Endothelial cell (in vitro differentiated cells): ENCODE results near the gene GSTT4. TPM values are rescaled to one million over a fixed set of nuclear protein-coding genes. Genes with fewer than 3 reads are reported as not detected.
A peak's percentile ranks its signal among the peaks of the same experiment; 100 is the strongest.

Source experiments
- DNase-seq: peaks from one replicate; pipeline ENCODE4 v3.0.0; 2021; ENCODE audit warnings: low spot score
- H3K27ac Mint-ChIP-seq: one replicate; pipeline ENCODE4 v1.8.0; 2021; ENCODE audit warnings: mixed read lengths, inconsistent platforms; ENCODE audit not compliant: unreplicated experiment
- H3K27me3 Mint-ChIP-seq: one replicate; pipeline ENCODE4 v1.8.0; 2021; ENCODE audit warnings: mild to moderate bottlenecking, moderate library complexity, mixed read lengths, inconsistent platforms; ENCODE audit not compliant: unreplicated experiment
- H3K36me3 Mint-ChIP-seq: one replicate; pipeline ENCODE4 v1.8.0; 2021; ENCODE audit warnings: mild to moderate bottlenecking, low read depth, mixed read lengths, inconsistent platforms; ENCODE audit not compliant: unreplicated experiment
- H3K4me1 Mint-ChIP-seq: one replicate; pipeline ENCODE4 v1.8.0; 2021; ENCODE audit warnings: mild to moderate bottlenecking, mixed read lengths, inconsistent platforms; ENCODE audit not compliant: unreplicated experiment
- H3K4me3 Mint-ChIP-seq: one replicate; pipeline ENCODE4 v1.8.0; 2021; ENCODE audit warnings: mild to moderate bottlenecking, mixed read lengths, inconsistent platforms; ENCODE audit not compliant: unreplicated experiment
- H3K9me3 Mint-ChIP-seq: one replicate; pipeline ENCODE4 v1.8.0; 2021; ENCODE audit warnings: mixed read lengths, inconsistent platforms; ENCODE audit not compliant: unreplicated experiment
- CTCF ChIP-seq: fragments of 200-600 bp; sonication (generic); IDR thresholded peaks from one replicate; pipeline ENCODE4 v1.5.0; 2021; ENCODE audit warnings: antibody characterized with exemption; ENCODE audit not compliant: unreplicated experiment
- total RNA-seq: library from RNA; stranded (reverse); fragmentation: NEBNext Ultra II Directional; extraction: Animal tissue kit (Norgen Biotek cat#: 25700); gene quantifications from one replicate; pipeline ENCODE4 v1.2.1, GENCODE V29; 2021; ENCODE audit not compliant: unreplicated experiment

GSTT4 gene
- total RNA-seq, 1 donor from 2014 or later: not detected

- no peak overlapping the region for H3K27ac Mint-ChIP-seq
- H3K36me3 Mint-ChIP-seq: no peaks in the 10 kb centered on the region
- H3K27me3 Mint-ChIP-seq: peaks cover 2% of the 10 kb centered on the region
- no peak overlapping the region for H3K4me3 Mint-ChIP-seq
- DNase-seq: no peak
- no peak for TF ChIP-seq CTCF
- H3K4me1 Mint-ChIP-seq: peaks cover 4% of the 10 kb centered on the region
- H3K9me3 Mint-ChIP-seq: no peaks in the 10 kb centered on the region
These were observed 10.9 kb upstream of the GSTT4 start for GRCh38 chr22:24016156-24016555.

- H3K4me1 Mint-ChIP-seq: peaks cover 18% of the 10 kb centered on the region
- no peak for TF ChIP-seq CTCF
- H3K4me3 Mint-ChIP-seq: peak overlapping the region; percentile 96
- H3K9me3 Mint-ChIP-seq: no peaks in the 10 kb centered on the region
- DNase-seq: no peak
- peaks cover 10% of the 10 kb centered on the region for H3K27me3 Mint-ChIP-seq
- peak overlapping the region; percentile 96 for H3K27ac Mint-ChIP-seq
- H3K36me3 Mint-ChIP-seq: peaks cover 6% of the 10 kb centered on the region
These were observed 6.4 kb upstream of the GSTT4 start for GRCh38 chr22:24011735-24012068.

- peaks cover 11% of the 10 kb centered on the region for H3K27me3 Mint-ChIP-seq
These were observed 4.8 kb upstream of the GSTT4 start for GRCh38 chr22:24010018-24010391.

GRCh38 chr22:24009227-24010017, 4.2 kb upstream of the GSTT4 start:
- Mint-ChIP-seq H3K4me3 (no peak overlapping the region), H3K27ac (no peak overlapping the region)

More at GRCh38 chr22:24010018-24010391, 4.8 kb upstream of the GSTT4 start:
- H3K4me3 Mint-ChIP-seq: peak overlapping the region; percentile 48
- TF ChIP-seq CTCF: no peak
- H3K9me3 Mint-ChIP-seq: no peaks in the 10 kb centered on the region
- peaks cover 7% of the 10 kb centered on the region for H3K36me3 Mint-ChIP-seq
- DNase-seq: no peak
- peaks cover 30% of the 10 kb centered on the region for H3K4me1 Mint-ChIP-seq
- peak overlapping the region; percentile 58 for H3K27ac Mint-ChIP-seq

More at GRCh38 chr22:24009227-24010017, 4.2 kb upstream of the GSTT4 start:
- Mint-ChIP-seq H3K36me3 (peaks cover 7% of the 10 kb centered on the region), H3K27me3 (peaks cover 11% of the 10 kb centered on the region), H3K4me1 (peaks cover 32% of the 10 kb centered on the region), H3K9me3 (no peaks in the 10 kb centered on the region)
- no peak for DNase-seq
- TF ChIP-seq CTCF: no peak
